SH-SY5Y (cell line): ENCODE measurements around the gene AHI1.

Experiments
- GATA2 ChIP-seq: IDR thresholded peaks from 2 replicates; pipeline ENCODE4 v1.6.1; 2011; ENCODE audit warnings: mild to moderate bottlenecking, low read depth, low read length
- GATA3 ChIP-seq: IDR thresholded peaks from 2 replicates; pipeline ENCODE4 v1.6.1; 2011; ENCODE audit warnings: low read depth, mild to moderate bottlenecking, low read length, moderate library complexity

DNA sequence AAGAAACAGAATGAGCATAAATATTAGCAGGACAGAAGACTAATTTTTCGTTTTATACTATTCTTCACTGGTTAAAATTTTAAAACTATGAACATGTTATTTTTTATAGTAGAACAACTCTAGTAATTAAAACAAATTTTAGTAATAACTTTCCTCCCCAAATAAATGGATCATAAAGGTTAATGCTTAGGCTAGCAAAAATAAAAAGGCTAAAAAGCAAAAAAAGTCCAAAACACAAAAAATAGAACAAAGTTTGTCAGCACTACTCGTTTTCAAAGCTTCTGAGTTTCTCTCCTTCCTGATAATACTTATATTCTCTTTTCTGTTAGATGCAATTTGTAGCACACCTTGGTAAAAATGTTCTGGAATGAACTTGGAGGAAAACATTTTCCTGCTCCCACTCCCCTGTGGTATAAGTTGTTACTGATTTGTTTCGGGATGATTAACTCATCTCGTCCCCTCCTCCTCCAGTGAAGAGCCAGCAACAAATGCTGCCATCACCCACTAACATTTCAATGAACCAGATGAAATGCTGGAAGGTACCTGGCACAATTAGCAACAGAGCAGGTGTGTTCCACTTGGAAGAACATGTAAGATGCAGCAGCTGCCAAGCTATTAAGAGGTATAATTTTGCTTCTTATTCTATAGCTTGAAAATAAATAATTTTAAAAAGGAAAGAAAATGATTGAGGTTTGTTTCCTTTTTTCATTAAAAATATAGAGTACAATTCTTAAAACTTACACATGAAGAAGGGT lies 185.9 kb downstream of the AHI1 start:
- TF ChIP-seq GATA2 (no peak), GATA3 (no peak)
